AG04449 (cell line): Measurements from ENCODE around the gene HNRNPUL1.

Experiments used
- CTCF ChIA-PET: fragments of 350-600 bp; formaldehyde crosslinking; extraction: SDS; loops from one replicate; lab custom pipeline; 2021; ENCODE audit warnings: antibody characterized with exemption; lab: Yijun Ruan, JAX
- POLR2A ChIA-PET: fragments of 400-600, 350-600 bp; formaldehyde crosslinking; extraction: SDS; loops from one replicate; lab custom pipeline; 2020; ENCODE audit warnings: antibody characterized with exemption, inconsistent platforms; lab: Yijun Ruan, JAX
- DNase-seq: peaks from one replicate; pipeline ENCODE4 v3.0.0-alpha.2; 2010; ENCODE audit warnings: low read depth, low spot score
- H3K4me3 ChIP-seq: 2 replicates; pipeline ENCODE4 v1.5.1; 2011; ENCODE audit warnings: low read depth, mild to moderate bottlenecking, control low read depth, low read length
- TF ChIP-seq, protein P1 (sequence below): IDR thresholded peaks from one replicate; pipeline ENCODE4 v1.5.1; 2011; ENCODE audit warnings: mild to moderate bottlenecking, moderate library complexity, low read length, control low read depth, inconsistent platforms; ENCODE audit not compliant: insufficient read depth; ENCODE audit errors: missing control alignments

HNRNPUL1 gene

DNA sequence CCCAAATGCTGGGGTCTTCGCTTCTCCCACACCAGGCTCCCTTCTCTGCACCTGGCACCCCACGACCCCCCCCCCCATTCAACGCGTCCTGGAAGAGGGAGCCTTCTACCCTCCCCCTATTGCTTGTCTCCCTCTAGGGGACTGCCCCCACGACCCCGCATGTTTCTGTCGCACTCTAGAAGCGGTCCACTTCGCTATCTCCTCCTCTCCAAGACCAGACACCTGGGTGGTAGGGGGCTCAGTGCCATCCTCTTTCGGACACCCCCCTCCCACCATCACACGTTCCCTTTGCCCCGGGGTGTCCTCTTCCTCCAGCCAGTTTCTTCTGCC, 88.1 kb downstream of the HNRNPUL1 start:
- TF ChIP-seq, protein P1, sequence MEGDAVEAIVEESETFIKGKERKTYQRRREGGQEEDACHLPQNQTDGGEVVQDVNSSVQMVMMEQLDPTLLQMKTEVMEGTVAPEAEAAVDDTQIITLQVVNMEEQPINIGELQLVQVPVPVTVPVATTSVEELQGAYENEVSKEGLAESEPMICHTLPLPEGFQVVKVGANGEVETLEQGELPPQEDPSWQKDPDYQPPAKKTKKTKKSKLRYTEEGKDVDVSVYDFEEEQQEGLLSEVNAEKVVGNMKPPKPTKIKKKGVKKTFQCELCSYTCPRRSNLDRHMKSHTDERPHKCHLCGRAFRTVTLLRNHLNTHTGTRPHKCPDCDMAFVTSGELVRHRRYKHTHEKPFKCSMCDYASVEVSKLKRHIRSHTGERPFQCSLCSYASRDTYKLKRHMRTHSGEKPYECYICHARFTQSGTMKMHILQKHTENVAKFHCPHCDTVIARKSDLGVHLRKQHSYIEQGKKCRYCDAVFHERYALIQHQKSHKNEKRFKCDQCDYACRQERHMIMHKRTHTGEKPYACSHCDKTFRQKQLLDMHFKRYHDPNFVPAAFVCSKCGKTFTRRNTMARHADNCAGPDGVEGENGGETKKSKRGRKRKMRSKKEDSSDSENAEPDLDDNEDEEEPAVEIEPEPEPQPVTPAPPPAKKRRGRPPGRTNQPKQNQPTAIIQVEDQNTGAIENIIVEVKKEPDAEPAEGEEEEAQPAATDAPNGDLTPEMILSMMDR: no peak
- ChIA-PET POLR2A (interaction anchor here (0.6 to 3.8 kb wide), 5 partner anchors 11 to 95 kb away, joined by 3 to 29 read pairs (median 5); partner anchors contain the start of genes B9D2 and CCDC97), CTCF (interaction anchor here (0.6 to 6.8 kb wide), 16 partner anchors 12 to 148 kb away, joined by 3 to 103 read pairs (median 4); partner anchors contain the start of genes AXL, B9D2 and HNRNPUL1)
- no peak for DNase-seq
- peak overlapping the region; percentile 87 for H3K4me3 ChIP-seq

DNA sequence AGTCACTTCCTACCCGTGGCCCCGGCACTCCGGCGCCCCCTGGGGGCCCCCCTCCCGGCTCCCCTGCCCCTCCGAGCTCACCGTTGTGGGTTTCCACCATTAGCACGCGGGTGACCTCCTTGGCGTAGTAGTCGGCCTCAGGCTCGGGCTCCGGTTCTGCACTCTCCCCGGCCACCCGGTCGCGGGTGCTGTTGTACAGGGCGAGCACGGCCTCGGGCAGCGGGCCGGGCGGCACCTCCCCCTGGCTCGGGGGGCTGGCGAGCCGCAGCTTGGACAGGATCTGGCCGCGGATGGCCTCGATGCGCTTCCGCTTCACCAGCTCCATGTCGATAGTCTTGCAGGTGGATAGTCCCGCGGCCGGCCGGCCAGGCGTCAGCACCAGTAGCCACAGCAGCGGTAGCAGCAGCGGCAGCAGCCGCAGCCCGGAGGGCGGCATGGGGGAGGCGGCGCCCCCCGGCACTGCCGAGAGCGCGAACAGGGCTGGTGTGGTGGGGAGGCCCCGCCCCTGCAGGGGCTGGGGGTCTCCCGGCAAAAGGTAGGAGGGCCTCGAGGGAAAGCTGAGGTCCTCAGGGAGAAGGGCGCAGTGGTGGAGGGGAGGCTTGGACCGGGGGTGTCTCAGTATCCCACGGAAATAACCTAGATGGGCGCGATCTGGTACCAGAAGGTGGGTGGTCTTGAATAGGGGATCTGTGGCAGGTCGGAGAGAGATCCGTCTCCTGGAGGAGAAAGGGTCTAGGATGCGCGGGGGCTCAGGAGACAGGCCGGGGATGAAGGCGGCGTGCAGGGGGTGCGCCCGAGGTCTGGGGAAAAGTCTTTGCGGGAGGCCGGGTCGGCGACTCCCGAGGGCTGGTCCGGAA, 88.7 kb downstream of the HNRNPUL1 start:
- peak overlapping the region; percentile 87 for H3K4me3 ChIP-seq
- ChIA-PET CTCF (interaction anchor here (0.6 to 6.8 kb wide), 17 partner anchors 13 to 148 kb away, joined by 3 to 103 read pairs (median 4); partner anchors contain the start of genes AXL and B9D2), POLR2A (interaction anchor here (0.5 to 3.8 kb wide), 10 partner anchors 11 to 665 kb away, joined by 3 to 29 read pairs (median 3); partner anchors contain the start of genes B9D2 and DMAC2)
- TF ChIP-seq, protein P1: peak; percentile 67
- DNase-seq: no peak

DNA sequence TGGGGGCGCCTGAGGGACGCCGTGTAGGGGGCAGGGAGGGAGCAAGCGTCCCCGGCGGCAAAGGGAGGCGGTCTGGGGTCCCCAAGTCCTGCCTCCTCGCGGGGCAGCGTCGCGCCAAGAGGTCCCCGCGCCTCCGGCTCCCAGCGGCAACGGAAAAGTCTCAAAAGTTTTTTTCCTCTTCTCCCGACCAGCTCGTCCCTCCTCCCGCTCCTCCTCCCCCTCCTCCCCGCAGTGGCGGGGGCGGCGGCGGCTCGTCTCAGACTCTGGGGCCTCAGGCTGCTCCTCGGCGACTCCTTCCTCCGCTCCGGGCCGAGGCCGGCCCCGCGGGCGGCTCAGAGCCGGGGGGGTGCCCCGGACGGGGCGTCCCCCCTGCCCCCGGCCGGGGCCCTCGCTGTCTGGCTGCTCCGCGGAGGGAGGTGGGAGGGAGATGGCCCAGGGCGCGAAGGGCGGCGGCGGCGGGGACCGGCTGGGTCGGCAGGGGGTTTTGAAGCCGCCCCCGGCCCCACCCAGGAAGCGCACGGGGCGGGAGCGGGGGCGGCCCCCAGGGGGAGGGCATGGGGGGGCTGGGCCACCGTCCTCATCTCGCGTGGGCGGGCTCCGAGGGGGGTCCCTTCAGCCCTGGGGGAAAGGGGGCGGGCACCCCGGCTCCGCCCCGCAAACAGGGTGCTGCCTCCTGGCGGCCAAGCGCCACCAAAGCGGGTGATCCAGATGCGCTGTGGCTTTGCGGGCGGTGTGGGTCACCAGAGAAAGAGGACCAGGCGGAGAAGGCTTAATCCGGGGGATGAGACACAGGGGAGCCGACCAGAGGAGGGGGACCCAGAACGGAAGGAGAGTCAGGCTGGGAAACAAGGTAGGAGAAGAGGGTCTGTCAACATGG, 89.5 kb downstream of the HNRNPUL1 start, which contains the start of gene TGFB1:
Gene TGFB1 (minus strand): TSS at position 457 of the 877 bp plus-strand sequence. CDS start 878 bp downstream, outside the sequence.
- ChIA-PET POLR2A (interaction anchor here (0.7 to 3.8 kb wide), 6 partner anchors 10 to 86 kb away, joined by 3 to 29 read pairs (median 3); partner anchors contain the start of genes B9D2 and DMAC2), CTCF (interaction anchor here (0.7 to 6.8 kb wide), 10 partner anchors 13 to 149 kb away, joined by 3 to 103 read pairs (median 6); partner anchors contain the start of gene B9D2)
- H3K4me3 ChIP-seq: peak within 1 kb of the TSS; percentile 87
- TF ChIP-seq, protein P1: peak; percentile 98
- DNase-seq: no peak

DNA sequence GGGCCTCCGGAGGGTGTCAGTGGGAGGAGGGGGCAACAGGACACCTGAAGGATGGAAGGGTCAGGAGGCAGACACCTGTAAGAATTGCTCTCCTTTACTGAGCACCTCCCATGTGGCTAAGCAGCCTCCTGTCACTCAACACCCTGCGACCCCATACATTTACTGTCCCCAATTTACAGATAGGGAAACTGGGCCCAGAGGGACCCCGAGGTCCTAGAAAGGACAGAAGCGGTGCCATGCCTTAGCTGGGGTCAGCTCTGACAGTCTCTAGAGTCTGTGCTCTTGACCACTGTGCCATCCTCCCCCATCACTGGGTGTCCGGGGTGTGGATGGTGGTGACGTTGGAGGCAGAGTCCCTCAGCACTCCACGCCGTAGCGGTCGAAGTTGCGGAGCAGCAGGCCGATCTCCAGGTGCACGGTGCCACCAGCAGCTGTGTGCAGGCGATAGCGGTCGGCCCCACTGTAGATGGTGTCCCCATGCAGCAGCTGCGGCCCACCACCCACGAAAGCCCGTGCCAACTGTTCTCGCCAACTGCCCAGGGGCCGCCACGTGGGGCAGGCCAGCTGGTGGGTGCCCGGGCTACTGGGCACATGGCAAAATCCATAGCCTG, 90.3 kb downstream of the HNRNPUL1 start:
- POLR2A ChIA-PET: interaction anchor here (3.8 kb wide), 1 partner anchor 9 kb away, joined by 29 read pairs; the partner anchor contains the start of gene B9D2

DNA sequence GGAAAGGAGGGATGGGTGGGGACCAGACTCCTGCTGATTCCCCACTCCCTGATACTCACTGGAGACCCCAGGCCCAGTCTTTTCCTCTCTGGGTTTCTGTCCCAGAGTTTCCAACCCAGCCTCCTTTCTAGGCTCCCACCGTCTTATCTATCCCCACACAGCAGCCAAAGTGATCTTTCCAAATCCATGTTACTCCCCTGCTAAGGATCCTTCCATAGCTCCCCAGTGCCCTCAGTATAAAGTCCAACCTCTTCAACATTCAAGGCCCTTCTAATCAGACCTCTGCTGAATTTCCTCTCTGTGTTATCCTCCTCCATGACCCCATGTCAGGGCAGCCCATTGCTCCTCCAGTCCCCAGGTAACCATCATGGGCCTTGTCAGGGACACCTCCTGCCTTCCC, 90.9 kb downstream of the HNRNPUL1 start:
- TF ChIP-seq, protein P1: no peak
- POLR2A ChIA-PET: no interaction called here
- no peak for DNase-seq
- H3K4me3 ChIP-seq: no peak overlapping the region
- CTCF ChIA-PET: interaction anchor here (0.6 to 6.8 kb wide), 13 partner anchors 9 to 150 kb away, joined by 3 to 103 read pairs (median 4); partner anchors contain the start of gene B9D2

More for the DNA sequence above, 90.3 kb downstream of the HNRNPUL1 start:
- peak overlapping the region; percentile 87 for H3K4me3 ChIP-seq
- no peak for DNase-seq
- TF ChIP-seq, protein P1: no peak
- CTCF ChIA-PET: interaction anchor here (0.6 to 6.8 kb wide), 11 partner anchors 8 to 150 kb away, joined by 3 to 103 read pairs (median 5); partner anchors contain the start of gene B9D2
